Keratinocyte (primary cell): ENCODE measurements around the gene ZNF254. TPM values are rescaled to one million over a fixed set of nuclear protein-coding genes. Genes with fewer than 3 reads are reported as not detected.

Source experiments
- DNase-seq: peaks from one replicate; pipeline ENCODE4 v3.0.0-alpha.2; 2011; ENCODE audit warnings: low read depth, missing footprints, low spot score
- FAIRE-seq: peaks from 2 replicates; lab custom pipeline; 2011; peaks lifted over from hg19 to GRCh38; lab: Jason Lieb, UNC
- H2AFZ ChIP-seq: 2 replicates; pipeline ENCODE4 v1.6.0; 2012; ENCODE audit warnings: low read length, control low read depth, inconsistent platforms; ENCODE audit not compliant: control insufficient read depth
- H3K27ac ChIP-seq: 2 replicates; pipeline ENCODE4 v1.5.1; 2011; ENCODE audit warnings: low read length; ENCODE audit not compliant: control insufficient read depth, insufficient read depth
- H3K27me3 ChIP-seq: 3 replicates; pipeline ENCODE4 v1.6.0; 2011; ENCODE audit warnings: low read length; ENCODE audit not compliant: control insufficient read depth, insufficient read depth; ENCODE audit errors: extremely low read depth
- H3K36me3 ChIP-seq, 2 experiments: 2 replicates in 1 of 2; 3 replicates in 1 of 2; pipeline ENCODE4 v1.5.1; 2011; ENCODE audit warnings: low read length in 2 of 2, mild to moderate bottlenecking in 1 of 2; ENCODE audit not compliant: control insufficient read depth in 2 of 2, insufficient read depth in 2 of 2; ENCODE audit errors: extremely low read depth in 1 of 2
- H3K4me1 ChIP-seq: 3 replicates; pipeline ENCODE4 v1.5.1; 2011; ENCODE audit warnings: low read length; ENCODE audit not compliant: control insufficient read depth, insufficient read depth; ENCODE audit errors: extremely low read depth
- H3K4me2 ChIP-seq: 3 replicates; pipeline ENCODE4 v1.6.0; 2011; ENCODE audit warnings: low read depth, low read length; ENCODE audit not compliant: control insufficient read depth, insufficient read depth; ENCODE audit errors: extremely low read depth
- H3K4me3 ChIP-seq, 3 experiments: fragments of 200-600 bp in 1 of 3; sonication (generic) in 1 of 3; 2 replicates in 2 of 3; 3 replicates in 1 of 3; pipeline ENCODE4 v1.5.1; 2011 to 2016; ENCODE audit warnings: low read length in 3 of 3, mild to moderate bottlenecking in 3 of 3, control low read depth in 2 of 3, inconsistent platforms in 1 of 3, low read depth in 1 of 3, mixed read lengths in 1 of 3, mixed run types in 1 of 3, moderate library complexity in 1 of 3; ENCODE audit not compliant: control insufficient read depth in 2 of 3, insufficient read depth in 2 of 3; ENCODE audit errors: extremely low read depth in 1 of 3
- H3K79me2 ChIP-seq: 2 replicates; pipeline ENCODE4 v1.6.0; 2012; ENCODE audit warnings: low read length; ENCODE audit not compliant: control insufficient read depth, insufficient read depth
- H3K9ac ChIP-seq: 3 replicates; pipeline ENCODE4 v1.6.0; 2011; ENCODE audit warnings: low read length; ENCODE audit not compliant: control insufficient read depth, insufficient read depth; ENCODE audit errors: extremely low read depth
- H3K9me1 ChIP-seq: 3 replicates; pipeline ENCODE4 v1.6.0; 2011; ENCODE audit warnings: low read length; ENCODE audit not compliant: control insufficient read depth, insufficient read depth; ENCODE audit errors: extremely low read depth
- H3K9me3 ChIP-seq: 2 replicates; pipeline ENCODE4 v1.5.1; 2012; ENCODE audit warnings: low read depth, low read length; ENCODE audit not compliant: control insufficient read depth
- H4K20me1 ChIP-seq: 3 replicates; pipeline ENCODE4 v1.6.0; 2011; ENCODE audit warnings: low read length; ENCODE audit not compliant: control insufficient read depth, insufficient read depth; ENCODE audit errors: extremely low read depth
- CTCF ChIP-seq, 3 experiments: IDR thresholded peaks in 1 of 3; conservative IDR thresholded peaks in 1 of 3; optimal IDR thresholded peaks in 1 of 3; 2 replicates in 2 of 3; 3 replicates in 1 of 3; pipeline versions ENCODE3 to v1.5.1; 2011; ENCODE audit warnings: low read length in 3 of 3, mild to moderate bottlenecking in 3 of 3, moderate library complexity in 2 of 3, control low read depth in 1 of 3, inconsistent platforms in 1 of 3; ENCODE audit not compliant: insufficient read depth in 2 of 3; ENCODE audit errors: extremely low read depth in 1 of 3
- EZH2 ChIP-seq: IDR thresholded peaks from one replicate; pipeline ENCODE4 v1.6.1; 2012; ENCODE audit warnings: inconsistent platforms, mild to moderate bottlenecking, low read length, moderate library complexity
- dilution Hi-C: fragments of 300-500 bp; cut with MboI; formaldehyde crosslinking; loops from one replicate; pipeline ENCODE4 v1.7.0; 2020; ENCODE audit warnings: low sequenced_read_pairs; ENCODE audit not compliant: extremely low pct_ligation_motif_present
- polyA plus RNA-seq, 5 experiments: library from polyadenylated mRNA; depleted of rRNA in 3 of 5; stranded (reverse) in 3 of 5; stranded (forward) in 1 of 5; unstranded in 1 of 5; fragments of >200 nt; gene quantifications; 1 replicate in 1 of 5; 2 replicates in 3 of 5; 3 replicates in 1 of 5; pipeline versions ENCODE4 v1.2.1 to v1.2.3, GENCODE V29; 2011 to 2012; ENCODE audit warnings: missing spikeins in 2 of 5, low read depth in 1 of 5, low replicate concordance in 1 of 5

Gene ZNF254
- polyA plus RNA-seq, 1 donor (not counting 4 experiments of a cell fraction or from before 2014, with no cell fraction given): 5.7 TPM

- no peak overlapping the region for H3K27ac ChIP-seq
- H3K9me3 ChIP-seq: no peaks in the 10 kb centered on the region
- H3K27me3 ChIP-seq: no peaks in the 10 kb centered on the region
- no peaks in the 10 kb centered on the region for H3K9me1 ChIP-seq
- H3K9ac ChIP-seq: no peak overlapping the region
- FAIRE-seq (no peak), DNase-seq (no peak)
- no peak overlapping the region for H3K4me2 ChIP-seq
- no peak overlapping the region for H3K4me3 ChIP-seq
- H2AFZ ChIP-seq: no peak overlapping the region
- H3K79me2 ChIP-seq: no peaks in the 10 kb centered on the region
- peaks cover 13% of the 10 kb centered on the region for H3K4me1 ChIP-seq
- H4K20me1 ChIP-seq: no peaks in the 10 kb centered on the region
- TF ChIP-seq EZH2 (no peak), CTCF (optimal IDR thresholded peaks at IDR 0.05 in 1 of 3, IDR thresholded peaks at IDR 0.05 in 1 of 3, conservative IDR thresholded peaks at IDR 0.05 in 1 of 3; ENCODE audit: extremely low read depth in 1 of 3, insufficient read depth in 2 of 3, low read length in 3 of 3) (no peak)
- dilution Hi-C loops: no loop called here
- peaks cover 15% of the 10 kb centered on the region in 2 experiments for H3K36me3 ChIP-seq
Measured at GRCh38 chr19:24049537-24049936, 37.5 kb upstream of the ZNF254 start.

GRCh38 chr19:24051516-24051915 lies 35.5 kb upstream of the ZNF254 start:
- H3K27me3 ChIP-seq: no peaks in the 10 kb centered on the region
- FAIRE-seq: no peak
- no peaks in the 10 kb centered on the region for H3K9me1 ChIP-seq
- H3K4me1 ChIP-seq: peaks cover 24% of the 10 kb centered on the region
- dilution Hi-C loops: no loop called here
- no peak overlapping the region for H3K4me2 ChIP-seq
- H3K9ac ChIP-seq: no peak overlapping the region
- H2AFZ ChIP-seq: no peak overlapping the region
- no peak overlapping the region for H3K4me3 ChIP-seq
- peaks cover 14 to 15% of the 10 kb centered on the region in 2 experiments for H3K36me3 ChIP-seq
- no peak overlapping the region for H3K27ac ChIP-seq
- no peaks in the 10 kb centered on the region for H3K9me3 ChIP-seq
- no peaks in the 10 kb centered on the region for H4K20me1 ChIP-seq
- TF ChIP-seq EZH2 (no peak), CTCF (optimal IDR thresholded peaks at IDR 0.05 in 1 of 3, IDR thresholded peaks at IDR 0.05 in 1 of 3, conservative IDR thresholded peaks at IDR 0.05 in 1 of 3; ENCODE audit: extremely low read depth in 1 of 3, insufficient read depth in 2 of 3, low read length in 3 of 3) (no peak)
- no peaks in the 10 kb centered on the region for H3K79me2 ChIP-seq
- DNase-seq: no peak
